Measurements from ENCODE around the gene TBCD. TPM values are rescaled to one million over a fixed set of nuclear protein-coding genes. Genes with fewer than 3 reads are reported as not detected.

The TBCD gene
- total RNA-seq, 2 donors from 2014 or later = 44.4 to 54.1 TPM

GRCh38 chr17:82884341-82884969 lies 132.6 kb downstream of the TBCD start:
- DNase-seq (no peak), ATAC-seq (no peak)
- intact Hi-C loops (cut with DNase I, micrococcal nuclease) = no loop called here

GRCh38 chr17:82884970-82885353 lies 133.1 kb downstream of the TBCD start:
- intact Hi-C loops (cut with DNase I, micrococcal nuclease) = no loop called here
- DNase-seq (no peak), ATAC-seq (no peak)

- intact Hi-C loops (cut with DNase I, micrococcal nuclease) = no loop called here
- no peak for ATAC-seq
- DNase-seq = no peak
These were observed 135.6 kb downstream of the TBCD start for GRCh38 chr17:82887255-82888164.

- DNase-seq = peak in 1 of 2 donors; percentile 58
- intact Hi-C loops (cut with DNase I, micrococcal nuclease) = no loop called here
- peak; percentile 61 for ATAC-seq
These were observed 137.0 kb downstream of the TBCD start for GRCh38 chr17:82888583-82889495.

GRCh38 chr17:82889496-82890338 lies 137.9 kb downstream of the TBCD start:
- ATAC-seq = peak; percentile 79
- peak; percentile 69 to 77 for DNase-seq
- intact Hi-C loops (cut with DNase I, micrococcal nuclease) = no loop called here

GRCh38 chr17:82890339-82890730 lies 138.5 kb downstream of the TBCD start:
- ATAC-seq = no peak
- DNase-seq = no peak
- intact Hi-C loops (cut with DNase I, micrococcal nuclease) = no loop called here

GRCh38 chr17:82890926-82891678 lies 139.2 kb downstream of the TBCD start:
- ATAC-seq (no peak), DNase-seq (no peak)
- intact Hi-C loops (cut with DNase I, micrococcal nuclease) = no loop called here

GRCh38 chr17:82891911-82892310 lies 140.0 kb downstream of the TBCD start:
- ATAC-seq (no peak), DNase-seq (no peak)
- intact Hi-C loops (cut with DNase I, micrococcal nuclease) = no loop called here

- DNase-seq (no peak), ATAC-seq (no peak)
- intact Hi-C loops (cut with DNase I, micrococcal nuclease) = no loop called here
These were observed 141.2 kb downstream of the TBCD start for GRCh38 chr17:82892899-82893565.

GRCh38 chr17:82893779-82894178 lies 141.9 kb downstream of the TBCD start:
- intact Hi-C loops (cut with DNase I, micrococcal nuclease) = no loop called here
- DNase-seq (no peak), ATAC-seq (no peak)

- DNase-seq (no peak), ATAC-seq (no peak)
- intact Hi-C loops (cut with DNase I, micrococcal nuclease) = no loop called here
These were observed 142.5 kb downstream of the TBCD start for GRCh38 chr17:82894389-82894788.

- no peak for DNase-seq
- intact Hi-C loops (cut with DNase I, micrococcal nuclease) = no loop called here
- no peak for ATAC-seq
These were observed 143.2 kb downstream of the TBCD start for GRCh38 chr17:82895087-82895486.

GRCh38 chr17:82896071-82897000 lies 144.5 kb downstream of the TBCD start:
- intact Hi-C loops (cut with DNase I, micrococcal nuclease) = no loop called here
- ATAC-seq (no peak), DNase-seq (no peak)

GRCh38 chr17:82897514-82898249 lies 145.8 kb downstream of the TBCD start:
- intact Hi-C loops (cut with DNase I, micrococcal nuclease) = no loop called here
- ATAC-seq = no peak
- no peak for DNase-seq

GRCh38 chr17:82898976-82899514 lies 147.2 kb downstream of the TBCD start:
- intact Hi-C loops (cut with DNase I, micrococcal nuclease) = no loop called here
- ATAC-seq = no peak
- DNase-seq = no peak

All from left colon (tissue), 2 donors.